HEK293 (cell line): ENCODE data around the gene GTF3C1.

Experiments used
- CTCF ChIP-seq: fragments of 450-650 bp; formaldehyde crosslinking; IDR thresholded peaks from 2 replicates; pipeline ENCODE4 v1.5.1; 2016; ENCODE audit warnings: missing biosample characterization, missing genetic modification characterization
- SETDB1 ChIP-seq: IDR thresholded peaks from one replicate; pipeline ENCODE4 v1.6.1; 2017; ENCODE audit warnings: mild to moderate bottlenecking, low read length, moderate library complexity, mixed read lengths; ENCODE audit not compliant: insufficient read length

DNA sequence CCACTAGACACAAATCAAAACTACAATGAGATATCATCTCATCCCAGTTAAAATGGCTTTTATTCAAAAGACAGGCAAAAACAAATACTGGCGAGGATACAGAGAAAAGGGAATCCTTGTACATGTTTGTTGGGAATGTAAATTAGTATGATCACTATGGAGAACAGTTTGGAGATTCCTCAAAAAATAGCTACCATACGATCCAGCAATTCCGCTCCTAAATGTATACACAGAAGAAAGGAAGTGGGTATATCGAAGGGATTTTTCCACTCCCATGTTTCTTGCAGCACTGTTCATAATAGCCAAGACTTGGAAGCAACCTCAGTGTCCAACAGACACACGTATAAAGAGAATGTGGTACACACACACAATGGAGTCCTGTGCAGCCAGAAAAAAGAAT lies 35.5 kb upstream of the GTF3C1 start:
- no peak for TF ChIP-seq SETDB1
- no peak for TF ChIP-seq CTCF (tag by site-specific recombination)
